GM21619 (cell line): ENCODE measurements around the gene ERBB2.
"Not testable (repeated sequence)": the region's sequence is repeated elsewhere in the genome, so short reads cannot be mapped to it uniquely, and the experiment has no call there.

Experiments used
- ATAC-seq: cut with Tn5 transposase; IDR thresholded peaks from one replicate; pipeline ENCODE4 v1.9.1; 2021; ENCODE audit not compliant: unreplicated experiment

ERBB2 gene

GRCh38 chr17:39702901-39703893 lies 3.3 kb downstream of the ERBB2 start:
- no peak for ATAC-seq

DNA sequence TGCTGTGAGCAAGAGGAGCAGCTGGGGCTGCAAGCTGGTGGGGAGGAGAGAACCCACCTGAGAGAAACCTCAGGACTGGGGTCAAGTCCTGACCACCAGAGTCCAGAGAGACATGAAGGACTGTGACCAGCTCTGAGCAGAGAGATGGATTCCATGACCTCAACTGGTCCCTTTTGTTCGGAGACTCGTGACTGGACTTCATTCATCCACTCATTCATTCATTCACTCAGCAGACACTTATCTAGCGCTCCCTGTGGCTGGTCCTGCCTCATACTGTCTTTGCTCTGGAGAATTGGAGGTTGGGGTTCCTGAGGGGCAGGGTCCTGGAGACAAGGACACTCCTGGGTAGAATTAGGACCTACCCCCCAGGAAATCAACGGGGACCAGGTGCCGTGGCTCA lies 4.0 kb downstream of the ERBB2 start:
- no peak for ATAC-seq

- ATAC-seq: no peak
Measured at GRCh38 chr17:39704821-39705551, 5.1 kb downstream of the ERBB2 start.

DNA sequence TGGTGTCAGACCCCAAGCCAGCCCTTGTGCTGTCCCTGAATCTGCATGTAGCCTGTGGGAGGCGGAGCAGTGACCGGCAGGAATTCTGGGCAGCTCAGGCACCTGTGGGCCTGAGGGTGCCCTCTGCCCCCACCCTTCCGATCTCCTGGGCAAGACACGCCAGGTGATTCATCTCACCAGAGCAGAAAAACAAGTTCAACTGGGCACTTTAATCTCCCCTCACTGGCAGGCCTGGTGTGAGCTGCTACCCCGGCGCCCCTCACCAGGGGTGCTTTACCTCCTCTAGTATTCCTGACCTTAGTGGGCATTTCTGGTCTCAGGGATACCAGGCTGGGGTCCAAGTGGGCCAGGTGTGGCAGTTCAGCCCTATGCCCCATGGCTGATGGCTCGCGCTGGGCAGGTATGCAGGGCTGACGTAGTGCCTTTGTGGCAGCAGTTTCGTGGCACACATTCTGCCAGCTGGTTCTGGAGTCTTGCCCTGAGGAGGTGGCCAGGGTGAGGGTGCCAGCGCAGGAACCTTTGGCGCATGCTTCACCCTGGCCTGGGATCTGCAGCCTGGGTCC lies 6.0 kb downstream of the ERBB2 start:
- no peak for ATAC-seq

DNA sequence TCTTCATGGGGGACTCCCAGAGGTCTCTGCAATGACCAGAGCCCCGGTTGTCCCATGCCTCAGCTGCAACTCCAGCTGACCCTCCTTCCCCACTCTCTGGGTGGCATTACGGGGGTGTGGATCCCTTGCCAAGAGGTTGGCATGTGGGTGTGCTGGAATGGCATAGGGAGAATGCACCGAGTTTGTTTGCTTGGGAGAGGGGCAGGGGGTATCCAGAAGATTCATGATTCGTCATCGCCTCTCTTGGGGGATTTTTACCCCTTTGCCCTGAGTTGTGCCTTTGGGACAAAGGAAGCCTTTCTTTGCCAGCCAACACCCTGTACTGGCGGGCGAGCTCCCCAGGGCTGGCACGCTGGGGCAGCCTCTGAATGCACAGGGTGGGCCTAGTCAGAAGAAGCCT lies 6.5 kb downstream of the ERBB2 start:
- no peak for ATAC-seq

GRCh38 chr17:39706921-39707337 lies 7.1 kb downstream of the ERBB2 start:
- ATAC-seq: no peak

DNA sequence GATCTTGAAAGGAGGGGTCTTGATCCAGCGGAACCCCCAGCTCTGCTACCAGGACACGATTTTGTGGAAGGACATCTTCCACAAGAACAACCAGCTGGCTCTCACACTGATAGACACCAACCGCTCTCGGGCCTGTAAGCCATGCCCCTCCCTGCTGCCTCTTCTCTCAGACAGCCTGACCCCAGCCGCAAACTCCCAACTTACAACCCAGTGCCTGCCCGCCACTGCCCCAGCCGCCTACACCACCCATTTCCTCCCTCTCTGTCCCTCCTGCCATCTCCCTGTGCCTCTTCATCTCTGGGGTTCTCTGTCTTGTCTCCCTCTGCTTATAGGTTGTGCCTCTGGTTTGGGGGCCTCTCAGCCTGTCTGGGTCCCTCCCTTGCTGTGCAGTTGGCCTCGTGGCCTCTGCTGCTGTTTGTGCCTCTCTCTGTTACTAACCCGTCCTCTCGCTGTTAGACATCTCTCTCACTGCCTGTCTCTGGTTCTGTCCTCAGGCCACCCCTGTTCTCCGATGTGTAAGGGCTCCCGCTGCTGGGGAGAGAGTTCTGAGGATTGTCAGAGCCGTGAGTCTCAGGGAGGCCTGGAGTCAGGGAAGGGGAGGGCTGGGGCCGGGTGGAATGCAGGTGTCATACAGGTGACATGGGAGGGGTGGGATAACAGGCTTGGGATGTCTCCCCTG lies 9.6 kb downstream of the ERBB2 start:
- ATAC-seq: no peak

GRCh38 chr17:39709998-39710964 lies 10.4 kb downstream of the ERBB2 start:
- ATAC-seq: no peak

GRCh38 chr17:39711071-39711470 lies 11.2 kb downstream of the ERBB2 start:
- ATAC-seq: not testable (repeated sequence)

GRCh38 chr17:39711851-39712250 lies 12.0 kb downstream of the ERBB2 start:
- no peak for ATAC-seq

- ATAC-seq: no peak
Measured at GRCh38 chr17:39714234-39714633, 14.4 kb downstream of the ERBB2 start.

DNA sequence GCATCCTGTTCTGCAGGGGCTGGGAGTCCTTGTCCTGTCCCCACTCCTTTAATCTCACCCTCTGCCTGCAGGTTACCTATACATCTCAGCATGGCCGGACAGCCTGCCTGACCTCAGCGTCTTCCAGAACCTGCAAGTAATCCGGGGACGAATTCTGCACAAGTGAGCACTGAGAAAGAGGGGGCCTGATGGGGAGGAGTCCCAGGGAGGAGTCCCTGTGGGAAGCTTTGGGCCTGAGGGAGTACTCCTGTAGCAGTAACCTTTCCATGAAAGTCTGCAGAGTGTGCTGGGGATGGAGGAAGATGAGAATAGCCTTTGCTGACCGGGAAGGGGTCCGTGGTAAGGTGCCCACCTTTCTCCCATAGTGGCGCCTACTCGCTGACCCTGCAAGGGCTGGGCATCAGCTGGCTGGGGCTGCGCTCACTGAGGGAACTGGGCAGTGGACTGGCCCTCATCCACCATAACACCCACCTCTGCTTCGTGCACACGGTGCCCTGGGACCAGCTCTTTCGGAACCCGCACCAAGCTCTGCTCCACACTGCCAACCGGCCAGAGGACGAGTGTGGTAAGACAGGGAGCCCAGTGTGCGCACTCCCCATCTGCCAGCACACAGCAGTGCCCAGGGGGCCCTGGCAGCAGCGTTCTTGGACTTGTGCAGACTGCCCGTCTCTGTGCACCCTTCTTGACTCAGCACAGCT lies 15.7 kb downstream of the ERBB2 start:
- ATAC-seq: no peak

GRCh38 chr17:39716073-39716818 lies 16.4 kb downstream of the ERBB2 start:
- no peak for ATAC-seq

DNA sequence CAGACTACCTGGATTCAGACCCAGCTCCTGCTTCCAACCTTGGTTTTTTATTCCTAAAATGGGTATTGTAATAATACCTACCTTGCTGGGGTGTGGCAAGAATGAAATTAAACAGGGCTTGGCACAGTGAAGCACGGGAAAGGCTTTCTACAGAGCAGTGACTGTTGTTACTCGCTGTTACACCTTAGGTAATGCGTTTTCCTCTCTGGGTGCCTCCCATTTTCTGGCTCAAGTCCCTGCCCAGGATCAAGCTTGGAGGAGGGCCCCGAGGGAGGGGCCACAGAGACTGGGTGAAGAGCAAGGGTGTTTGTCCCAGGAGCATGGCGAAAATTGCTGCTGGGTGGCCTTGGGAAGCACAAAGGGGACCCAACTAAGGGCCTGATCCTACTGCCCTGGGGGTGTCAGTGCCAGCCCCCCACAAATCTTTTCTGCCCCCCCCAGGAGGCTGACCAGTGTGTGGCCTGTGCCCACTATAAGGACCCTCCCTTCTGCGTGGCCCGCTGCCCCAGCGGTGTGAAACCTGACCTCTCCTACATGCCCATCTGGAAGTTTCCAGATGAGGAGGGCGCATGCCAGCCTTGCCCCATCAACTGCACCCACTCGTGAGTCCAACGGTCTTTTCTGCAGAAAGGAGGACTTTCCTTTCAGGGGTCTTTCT lies 17.1 kb downstream of the ERBB2 start:
- ATAC-seq: no peak

- ATAC-seq: no peak
Measured at GRCh38 chr17:39717660-39718059, 17.8 kb downstream of the ERBB2 start.

- no peak for ATAC-seq
Measured at GRCh38 chr17:39719563-39720355, 19.9 kb downstream of the ERBB2 start.

GRCh38 chr17:39722104-39722503 lies 22.2 kb downstream of the ERBB2 start:
- no peak for ATAC-seq
